Thymus (tissue), 11 donors: ENCODE results near the gene CSNK1A1. TPM values are rescaled to one million over a fixed set of nuclear protein-coding genes. Genes with fewer than 3 reads are reported as not detected.
"Not testable (repeated sequence)": the region's sequence is repeated elsewhere in the genome, so short reads cannot be mapped to it uniquely, and the experiment has no call there.

Experiments used
- DNase-seq, 9 donors: peaks; one replicate each; pipeline ENCODE4 v3.0.0-alpha.2; 2013; ENCODE audit warnings: low spot score in 9 of 9, low read depth in 6 of 9, missing footprints in 1 of 9
- H3K27ac ChIP-seq, 2 donors: one replicate each; pipeline ENCODE4 v1.5.1; 2013; ENCODE audit warnings: control low read depth in 1 of 2, low read depth in 1 of 2, low read length in 1 of 2, mild to moderate bottlenecking in 1 of 2, moderate library complexity in 1 of 2
- H3K27me3 ChIP-seq, 2 donors: one replicate each; pipeline ENCODE4 v1.5.1; 2013; ENCODE audit warnings: low read length in 1 of 2; ENCODE audit not compliant: control insufficient read depth in 2 of 2, insufficient read depth in 1 of 2
- H3K36me3 ChIP-seq, 2 donors: one replicate each; pipeline ENCODE4 v1.5.1; 2013; ENCODE audit warnings: low read length in 1 of 2, mild to moderate bottlenecking in 1 of 2, moderate library complexity in 1 of 2; ENCODE audit not compliant: control insufficient read depth in 2 of 2, insufficient read depth in 2 of 2
- H3K4me1 ChIP-seq, 2 donors: one replicate each; pipeline ENCODE4 v1.5.1; 2013; ENCODE audit warnings: low read length in 2 of 2; ENCODE audit not compliant: control insufficient read depth in 2 of 2, insufficient read depth in 2 of 2
- H3K4me3 ChIP-seq, 2 donors: one replicate each; pipeline ENCODE4 v1.5.1; 2013; ENCODE audit warnings: low read length in 2 of 2, control low read depth in 1 of 2, mild to moderate bottlenecking in 1 of 2
- H3K9me3 ChIP-seq, 2 donors: one replicate each; pipeline ENCODE4 v1.5.1; 2013; ENCODE audit warnings: low read length in 1 of 2, mild to moderate bottlenecking in 1 of 2; ENCODE audit not compliant: control insufficient read depth in 2 of 2, insufficient read depth in 1 of 2
- WGBS: extraction: QIAGEN DNeasy Blood & Tissue Kit; methylation state at CpG from one replicate; pipeline ENCODE4 v1.1.7; 2013; 5-methylcytosine and 5-hydroxymethylcytosine counted together
- polyA plus RNA-seq: library from polyadenylated mRNA; stranded (reverse); fragments of 200-250 nt; gene quantifications from one replicate; pipeline ENCODE4 v1.2.3, GENCODE V29; 2013
- total RNA-seq: library from RNA; stranded (reverse); fragments of 120-200 nt; gene quantifications from one replicate; pipeline ENCODE4 v1.2.4, GENCODE V29; 2013
- donor health status: healthy.

Gene CSNK1A1
- total and polyA plus RNA-seq, 2 donors = 91.6 to 171 TPM

DNA sequence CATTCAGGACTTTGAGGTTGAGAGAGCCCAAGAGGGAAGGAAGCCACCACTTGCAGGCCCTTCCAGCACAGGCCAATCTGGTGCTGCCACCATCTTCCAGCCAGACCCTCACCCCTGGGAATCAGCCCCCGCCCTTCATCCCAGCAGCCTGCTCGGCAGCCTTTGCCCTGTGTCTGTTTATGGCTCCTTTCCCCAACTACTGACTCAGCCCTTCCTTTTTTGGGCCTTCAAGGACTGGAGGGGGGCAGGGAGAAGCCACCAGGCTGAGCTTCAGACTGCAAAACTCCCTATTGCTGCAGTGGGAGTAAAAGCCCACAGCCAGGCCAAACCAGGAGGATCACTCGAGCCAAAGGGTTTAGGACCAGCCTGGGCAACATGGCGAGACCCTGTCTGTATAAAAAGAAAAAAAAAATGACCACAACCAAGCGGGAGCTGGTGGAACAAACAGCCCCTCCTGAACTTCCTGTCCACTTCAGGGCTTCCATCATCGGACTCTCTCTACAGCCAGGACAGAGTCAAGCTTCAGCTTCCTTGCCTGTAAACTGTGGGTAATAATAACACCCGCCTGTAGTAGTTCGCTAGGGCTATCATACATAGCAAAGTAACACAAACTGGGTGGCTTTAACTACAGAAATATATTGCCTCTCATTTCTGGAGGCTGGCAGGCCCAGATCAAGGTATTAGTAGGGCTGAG is 86.3 kb downstream of the CSNK1A1 start:
- no peaks in the 10 kb centered on the region for H3K4me1 ChIP-seq
- H3K9me3 ChIP-seq = no peaks in the 10 kb centered on the region
- no peak for DNase-seq
- WGBS = 92% methylated on average over 8 of the region's 8 CpGs
- H3K27ac ChIP-seq = no peak overlapping the region
- no peak overlapping the region for H3K4me3 ChIP-seq
- no peaks in the 10 kb centered on the region for H3K36me3 ChIP-seq
- no peaks in the 10 kb centered on the region for H3K27me3 ChIP-seq

DNA sequence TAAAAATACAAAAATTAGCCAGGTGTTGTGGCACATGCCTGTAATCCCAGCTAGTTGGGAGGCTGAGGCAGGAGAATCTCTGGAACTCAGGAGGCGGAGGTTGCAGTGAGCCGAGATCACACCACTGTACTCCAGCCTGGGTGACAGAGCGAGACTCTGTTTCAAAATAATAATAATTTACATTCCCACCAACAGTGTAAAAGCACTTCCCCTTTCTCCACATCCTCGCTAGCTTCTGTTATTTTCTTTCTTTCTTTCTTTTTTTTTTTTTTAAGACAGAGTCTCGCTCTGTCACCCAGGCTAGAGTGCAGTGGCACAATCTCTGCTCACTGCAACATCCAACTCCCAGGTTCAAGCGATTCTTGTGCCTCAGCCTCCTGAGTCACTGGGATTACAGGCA is 89.3 kb downstream of the CSNK1A1 start:
- not testable (repeated sequence) for H3K4me3 ChIP-seq, DNase-seq, H3K4me1 ChIP-seq, H3K27me3 ChIP-seq, H3K36me3 ChIP-seq, H3K9me3 ChIP-seq, H3K27ac ChIP-seq
- WGBS = 84% methylated on average over 6 of the region's 6 CpGs

DNA sequence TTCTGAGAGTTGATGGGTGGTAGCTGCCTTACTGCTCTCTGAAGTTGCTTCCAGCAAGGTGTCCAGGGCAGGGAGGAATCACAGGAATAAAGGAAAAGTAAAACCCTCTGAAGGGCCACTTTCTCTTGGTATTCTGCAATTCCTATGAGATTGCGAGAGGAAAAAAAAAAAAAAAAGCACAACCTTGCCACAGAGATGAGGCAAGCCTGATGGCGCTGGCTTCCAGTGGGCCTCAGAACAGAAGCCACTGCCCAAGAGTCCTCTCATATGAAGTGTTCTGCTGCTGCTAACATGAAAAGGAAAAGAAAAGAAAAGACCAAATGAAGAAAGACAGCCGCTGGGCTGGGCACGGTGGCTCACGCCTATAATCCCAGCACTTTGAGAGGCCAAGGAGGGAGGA is 91.3 kb downstream of the CSNK1A1 start:
- Histone ChIP-seq H3K27me3 (no peaks in the 10 kb centered on the region), H3K4me3 (no peak overlapping the region), H3K4me1 (peaks cover 0 to 10% of the 10 kb centered on the region in 2 donors), H3K9me3 (no peaks in the 10 kb centered on the region), H3K36me3 (no peaks in the 10 kb centered on the region), H3K27ac (no peak overlapping the region)
- 99% methylated on average over 5 of the region's 5 CpGs for WGBS
- DNase-seq = no peak

DNA sequence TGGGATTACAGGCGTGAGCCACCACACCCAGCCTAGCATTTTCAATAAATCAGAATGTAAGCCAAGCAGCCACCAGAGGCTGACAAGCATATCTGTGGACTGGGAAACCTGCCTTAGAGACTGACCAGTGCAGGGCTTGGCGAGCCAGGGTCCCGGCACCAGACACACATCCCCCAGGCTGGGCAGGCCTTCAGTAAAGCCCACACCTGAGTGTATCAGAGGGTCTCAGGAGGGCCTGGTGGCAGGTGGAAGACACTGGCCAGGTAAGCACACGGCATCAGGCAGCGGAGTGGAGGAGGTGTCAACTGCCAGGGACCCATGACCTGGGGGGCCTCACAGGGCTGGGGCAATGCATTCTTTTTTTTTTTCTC is 93.9 kb downstream of the CSNK1A1 start:
- Histone ChIP-seq H3K27ac (no peak overlapping the region), H3K9me3 (no peaks in the 10 kb centered on the region), H3K4me3 (no peak overlapping the region), H3K27me3 (no peaks in the 10 kb centered on the region), H3K4me1 (peaks cover 0 to 10% of the 10 kb centered on the region in 2 donors), H3K36me3 (no peaks in the 10 kb centered on the region)
- no peak for DNase-seq
- WGBS = 98% methylated on average over 5 of the region's 5 CpGs

DNA sequence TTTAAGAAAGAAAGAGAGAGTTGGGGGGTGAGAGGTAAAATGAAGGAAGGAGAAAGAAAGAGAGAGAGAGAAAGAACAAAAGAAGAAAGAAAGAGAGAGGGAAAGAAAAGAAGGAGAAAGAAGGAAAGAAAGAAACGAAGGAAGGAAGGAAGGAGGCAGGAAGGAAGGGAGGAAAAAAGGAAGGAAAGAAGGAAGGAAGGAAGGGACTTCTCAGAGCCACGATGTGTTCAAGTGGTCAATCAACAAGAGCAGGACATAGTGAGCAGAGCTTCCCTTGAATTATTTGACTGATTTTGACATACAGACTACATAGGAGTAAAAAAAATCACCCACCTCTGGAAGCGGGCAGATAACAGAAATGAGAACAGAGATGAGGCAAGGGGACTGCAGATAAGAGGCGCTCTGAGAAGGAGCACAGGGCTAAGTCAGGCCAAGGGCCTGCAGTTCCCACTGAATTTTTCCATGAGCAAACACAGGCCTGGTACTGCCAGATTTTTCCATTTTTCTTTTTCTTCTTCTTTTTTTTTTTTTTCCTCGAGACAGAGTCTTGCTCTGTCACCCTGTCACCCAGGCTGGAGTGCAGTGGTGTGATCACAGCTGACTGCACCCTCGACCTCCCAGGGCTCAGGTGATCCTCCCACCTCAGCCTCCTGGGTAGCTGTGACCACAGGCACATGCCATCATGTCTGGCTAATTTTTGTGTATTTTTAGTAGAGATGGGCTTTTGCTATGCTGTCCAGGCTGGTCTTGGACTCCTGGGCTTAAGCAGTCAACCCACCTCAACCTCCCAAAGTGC is 94.4 kb downstream of the CSNK1A1 start:
- WGBS = 74% methylated on average over 6 of the region's 6 CpGs
- Histone ChIP-seq H3K27ac (no peak overlapping the region), H3K9me3 (no peaks in the 10 kb centered on the region), H3K36me3 (no peaks in the 10 kb centered on the region), H3K4me3 (no peak overlapping the region), H3K4me1 (peaks cover 0 to 16% of the 10 kb centered on the region in 2 donors), H3K27me3 (no peaks in the 10 kb centered on the region)
- no peak for DNase-seq

DNA sequence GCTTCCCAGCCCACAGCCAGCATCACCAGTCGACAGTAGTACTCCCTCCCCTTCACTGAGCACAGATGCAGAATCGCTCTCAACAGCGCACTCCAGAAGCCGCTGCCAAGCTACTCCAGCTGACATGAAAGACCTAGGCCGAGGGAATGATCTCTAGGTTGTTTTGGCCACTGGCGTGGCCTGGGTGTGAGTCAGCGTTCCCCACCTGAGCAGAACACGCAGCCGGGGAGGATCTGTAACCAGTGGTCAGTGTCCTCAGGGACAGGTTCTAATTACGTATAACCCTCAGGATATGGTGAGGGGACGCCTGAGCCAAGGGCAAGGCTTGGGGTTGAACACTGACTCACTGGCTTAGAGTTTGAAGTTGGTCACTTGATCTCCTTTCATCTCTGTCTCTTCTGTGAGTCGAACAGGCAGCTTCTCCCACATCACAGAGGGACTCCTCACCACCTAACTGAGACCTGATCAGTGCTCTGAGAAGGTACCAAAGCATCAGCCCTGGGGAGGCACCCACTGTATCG is 95.3 kb downstream of the CSNK1A1 start:
- Histone ChIP-seq H3K9me3 (no peaks in the 10 kb centered on the region), H3K27me3 (no peaks in the 10 kb centered on the region), H3K27ac (no peak overlapping the region), H3K36me3 (no peaks in the 10 kb centered on the region), H3K4me1 (peaks cover 0 to 18% of the 10 kb centered on the region in 2 donors), H3K4me3 (no peak overlapping the region)
- WGBS = 89% methylated on average over 13 of the region's 13 CpGs
- no peak for DNase-seq

DNA sequence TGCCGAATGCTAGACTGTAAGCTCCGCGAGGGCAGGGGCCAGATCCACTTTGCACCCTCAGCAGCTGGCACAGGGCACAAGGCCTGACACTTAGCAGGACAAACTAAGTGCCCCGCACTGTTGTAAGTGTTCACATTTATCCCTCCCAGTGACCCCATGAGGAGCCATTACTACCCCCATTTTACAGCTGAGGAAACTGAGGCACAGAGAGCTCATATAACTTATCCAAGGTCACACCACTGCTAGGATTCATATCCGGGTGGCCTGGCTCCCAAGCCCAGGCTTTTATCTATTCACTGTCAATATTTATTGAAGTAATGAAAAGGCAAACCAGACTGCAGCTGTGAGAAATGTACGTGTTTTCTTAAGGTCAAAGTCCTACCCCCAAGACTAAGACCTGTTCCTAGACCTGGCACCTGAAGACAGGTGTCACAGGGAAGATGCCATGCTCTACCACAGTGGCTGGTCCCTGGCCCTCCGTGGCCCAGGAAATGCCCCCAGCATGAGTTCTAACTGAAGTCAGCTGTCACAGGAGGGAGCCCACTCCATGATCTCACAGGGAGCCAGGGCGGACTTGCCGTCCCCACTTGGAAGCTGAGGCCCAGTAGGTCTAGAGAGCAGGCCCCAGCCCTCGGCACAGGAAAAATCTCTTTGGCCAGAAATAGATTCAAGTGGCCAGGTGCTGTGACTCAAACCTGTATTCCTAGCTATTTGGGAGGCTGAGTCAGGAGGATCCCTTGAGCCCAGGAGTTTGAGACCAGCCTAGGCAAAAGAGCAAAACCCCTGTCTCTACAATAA is 97.4 kb downstream of the CSNK1A1 start:
- H3K4me3 ChIP-seq = no peak overlapping the region
- H3K27ac ChIP-seq = no peak overlapping the region
- no peaks in the 10 kb centered on the region for H3K9me3 ChIP-seq
- H3K4me1 ChIP-seq = peaks cover 0 to 18% of the 10 kb centered on the region in 2 donors
- WGBS = 87% methylated on average over 10 of the region's 10 CpGs
- no peaks in the 10 kb centered on the region for H3K36me3 ChIP-seq
- no peak for DNase-seq
- H3K27me3 ChIP-seq = no peaks in the 10 kb centered on the region

DNA sequence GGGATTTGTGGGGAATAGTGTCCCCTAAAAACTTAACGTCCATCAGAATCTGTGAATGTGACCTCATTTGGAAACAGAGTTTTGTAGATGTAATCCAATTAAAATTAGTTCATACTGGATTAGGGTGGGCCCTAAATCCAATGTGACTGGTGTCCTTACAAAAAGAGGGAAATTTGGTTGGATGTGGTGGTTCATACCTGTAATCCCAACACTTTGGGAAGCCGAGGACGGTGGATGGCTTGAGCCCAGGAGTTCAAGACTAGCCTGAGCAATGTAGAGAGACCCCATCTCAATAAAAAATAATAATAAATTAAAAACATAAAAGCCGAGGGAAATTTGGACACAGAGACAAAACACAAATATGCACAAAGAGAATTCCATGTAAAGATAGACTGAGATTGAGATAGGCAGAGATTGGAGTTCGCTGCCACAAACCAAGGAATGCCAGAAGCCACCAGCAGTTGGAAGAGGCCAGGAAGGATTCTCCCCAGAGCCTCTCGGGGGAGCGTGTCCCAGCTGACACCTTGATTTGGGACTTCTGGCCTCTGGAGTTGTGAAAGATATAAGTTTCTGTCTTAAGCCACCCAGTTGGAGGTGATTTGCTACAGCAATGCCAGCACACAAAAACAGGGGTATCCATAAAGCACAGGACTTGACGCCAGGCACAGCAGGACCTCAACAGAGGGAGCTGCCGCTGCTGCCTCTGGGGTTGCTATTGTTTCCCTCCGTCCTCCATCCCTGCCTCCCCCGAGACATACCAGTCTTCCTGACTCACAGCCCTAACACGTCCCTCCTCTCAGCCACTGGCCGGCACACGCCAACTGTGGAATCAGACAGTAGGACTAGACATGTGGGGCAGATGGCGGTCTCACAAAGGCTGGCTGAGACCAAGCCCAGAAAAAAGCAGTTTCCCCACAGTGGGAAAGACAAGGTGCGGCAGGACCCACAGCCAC is 98.3 kb downstream of the CSNK1A1 start:
- Histone ChIP-seq H3K27me3 (no peaks in the 10 kb centered on the region), H3K4me3 (no peak overlapping the region), H3K27ac (no peak overlapping the region), H3K4me1 (peaks cover 0 to 18% of the 10 kb centered on the region in 2 donors), H3K36me3 (no peaks in the 10 kb centered on the region), H3K9me3 (no peaks in the 10 kb centered on the region)
- 96% methylated on average over 16 of the region's 16 CpGs for WGBS
- no peak for DNase-seq
